Adrenal gland (tissue), 12 donors: ENCODE data around the gene TMEM151B. TPM values are rescaled to one million over a fixed set of nuclear protein-coding genes. Genes with fewer than 3 reads are reported as not detected.

Experiments used
- DNase-seq, 7 donors: peaks; one replicate each; pipeline ENCODE4 v3.0.0-alpha.2; 2019 to 2020
- H3K27ac ChIP-seq, 5 donors: fragments of 200-600 bp; sonication (generic) in 4 of 5; 1 replicate in 3 of 5; 2 replicates in 2 of 5; pipeline versions ENCODE4 v1.5.1 to v1.8.0; 2016 to 2020; ENCODE audit warnings: mild to moderate bottlenecking in 1 of 5
- H3K27me3 ChIP-seq: fragments of 200-600 bp; 2 replicates; pipeline ENCODE4 v1.8.0; 2021
- H3K36me3 ChIP-seq, 2 donors: fragments of 200-600 bp; replicated peaks in 1 of 2; 1 replicate in 1 of 2; 2 replicates in 1 of 2; pipeline versions ENCODE4 v1.5.1 to v1.8.0; 2018 to 2022
- H3K4me1 ChIP-seq, 2 donors: fragments of 200-600 bp; replicated peaks in 1 of 2; 1 replicate in 1 of 2; 2 replicates in 1 of 2; pipeline versions ENCODE4 v1.5.1 to v1.8.0; 2018 to 2021
- H3K4me3 ChIP-seq, 4 donors: fragments of 200-600 bp; sonication (generic) in 3 of 4; one replicate each; pipeline ENCODE4 v1.5.1; 2016 to 2018
- H3K9me3 ChIP-seq, 3 donors: fragments of 200-600 bp; sonication (generic) in 1 of 3; replicated peaks in 1 of 3; 1 replicate in 2 of 3; 2 replicates in 1 of 3; pipeline versions ENCODE4 v1.5.1 to v1.8.0; 2016 to 2021
- CTCF ChIP-seq, 6 experiments: fragments of 450-650 bp in 4 of 6; fragments of 200-600 bp in 2 of 6; sonication (generic) in 1 of 6; IDR thresholded peaks; 1 replicate in 5 of 6; 2 replicates in 1 of 6; pipeline versions ENCODE4 v1.5.1 to v1.8.0; 2016 to 2021; ENCODE audit warnings: antibody characterized with exemption in 6 of 6, mild to moderate bottlenecking in 2 of 6, moderate library complexity in 1 of 6
- POLR2A ChIP-seq, 2 donors: fragments of 450-650 bp; IDR thresholded peaks; one replicate each; pipeline ENCODE4 v1.6.1; 2017; ENCODE audit warnings: antibody characterized with exemption in 2 of 2, mild to moderate bottlenecking in 2 of 2, moderate library complexity in 1 of 2
- WGBS, 4 donors: extraction: QIAGEN DNeasy Blood & Tissue Kit in 2 of 4; methylation state at CpG; one replicate each; pipeline versions ENCODE4 v1.1.5 to v1.1.7; 2013 to 2017; 5-methylcytosine and 5-hydroxymethylcytosine counted together
- intact Hi-C, 2 donors: fragments of 100-400 bp; cut with DNase I; formaldehyde crosslinking; loops; one replicate each; pipeline versions ENCODE4 v1.14.1 to v1.15.0; 2022 to 2023
- polyA plus RNA-seq, 3 donors: library from polyadenylated mRNA; stranded (reverse); fragments of 200-250 nt in 2 of 3; fragments of 350-450 nt in 1 of 3; fragmentation: Illumina TruSeq in 1 of 3; extraction: RNeasy Lipid Tissue Mini Kit (QIAGEN cat#74804) in 1 of 3; gene quantifications; one replicate each; pipeline ENCODE4 v1.2.3, GENCODE V29; 2013 to 2014
- total RNA-seq, 9 donors: library from RNA; depleted of rRNA in 4 of 9; stranded (reverse); fragments of >200 nt in 4 of 9; fragments of 120-200 nt in 1 of 9; fragmentation: NEBNext Ultra II Directional in 1 of 9; extraction: Animal tissue kit (Norgen Biotek cat#: 25700) in 1 of 9; gene quantifications; one replicate each; pipeline versions ENCODE4 v1.1.0 to v1.2.4, GENCODE V29; 2013 to 2023
- donor health status: healthy with polysubstance abuse.
- donor health status: Bipolar disorder and iron deficiency.
- donor health status: DM: yes; HTN: yes; CAD: no.
- donor health status: DM: no; HTN: no; CAD: no.
- donor health status: DM: no; HTN: no; CAD: no.
- donor health status: DM: yes; HTN: yes; CAD: no.

Gene TMEM151B
- total and polyA plus RNA-seq, 12 donors, result 0.07 to 3.9 (median 0.79) TPM; not detected in 2

- TF ChIP-seq POLR2A (IDR thresholded peaks at IDR 0.05) (no peak), CTCF (IDR thresholded peaks at IDR 0.05) (no peak)
- Histone ChIP-seq H3K9me3 (no peaks in the 10 kb centered on the region), H3K27me3 (no peaks in the 10 kb centered on the region), H3K4me1 (peaks cover 27 to 44% of the 10 kb centered on the region in 2 donors), H3K27ac (peak overlapping the region in 4 of 5 donors; percentile 59 to 98 (median 76)), H3K4me3 (no peak overlapping the region), H3K36me3 (peaks cover 0 to 26% of the 10 kb centered on the region in 2 donors)
- 71 to 85% (median 75%) methylated on average over 6 of the region's 6 CpGs for WGBS, 4 donors
- no peak for DNase-seq
- intact Hi-C loops, result loop anchor here (10.0 kb wide), 2 partner anchors 130 to 140 kb away; no protein-coding TSS in a partner anchor
Observed at GRCh38 chr6:44235269-44235668, 35.0 kb upstream of the TMEM151B start.

DNA sequence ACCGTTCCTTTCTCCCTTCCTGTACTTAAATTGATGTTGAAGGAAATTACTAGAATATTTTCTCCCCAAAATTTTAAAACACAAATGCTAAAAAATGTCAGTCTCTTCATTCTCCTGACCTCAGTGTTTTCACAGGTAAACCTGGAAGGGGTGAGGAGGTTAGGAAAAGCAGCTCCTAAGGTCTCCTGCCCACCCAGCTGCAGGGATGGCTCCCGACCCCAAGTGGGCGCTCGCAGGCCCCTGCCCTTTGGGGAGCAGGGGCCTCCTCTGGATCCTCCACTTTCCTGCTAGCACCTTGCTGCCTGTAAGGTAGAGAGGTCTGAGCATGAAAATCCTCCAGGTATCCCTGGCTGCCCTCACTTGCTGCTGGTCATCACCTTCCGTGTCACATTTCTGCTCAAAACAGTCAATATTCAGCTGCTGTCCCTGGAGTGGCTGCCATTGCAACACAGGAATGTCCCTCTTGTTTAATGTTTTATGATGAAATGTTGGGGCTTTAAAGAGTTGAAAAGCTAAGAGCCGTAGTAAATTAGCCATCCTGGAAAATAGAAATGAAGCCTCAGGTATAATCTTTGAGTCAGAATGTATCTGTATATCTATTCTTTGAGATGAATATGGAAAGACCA is 34.2 kb upstream of the TMEM151B start:
- H3K4me3 ChIP-seq, result no peak overlapping the region
- no peaks in the 10 kb centered on the region for H3K27me3 ChIP-seq
- DNase-seq, result peak in 1 of 7 donors; percentile 23
- H3K9me3 ChIP-seq, result no peaks in the 10 kb centered on the region
- H3K4me1 ChIP-seq, result peaks cover 27 to 37% of the 10 kb centered on the region in 2 donors
- H3K36me3 ChIP-seq, result peaks cover 0 to 22% of the 10 kb centered on the region in 2 donors
- intact Hi-C loops, result loop anchor here (2.0 to 10.0 kb wide), 3 partner anchors 63 to 141 kb away; no protein-coding TSS in a partner anchor
- H3K27ac ChIP-seq, result peak overlapping the region in 2 of 5 donors; percentile 33 to 98
- TF ChIP-seq CTCF (IDR thresholded peaks at IDR 0.05) (no peak), POLR2A (IDR thresholded peaks at IDR 0.05) (no peak)
- 81 to 91% (median 89%) methylated on average over 3 to 6 of the region's 6 CpGs for WGBS, 4 donors

GRCh38 chr6:44237021-44237812 is 33.0 kb upstream of the TMEM151B start:
- peak overlapping the region in 3 of 4 donors; percentile 41 to 72 (median 61) for H3K4me3 ChIP-seq
- H3K27ac ChIP-seq, result peak overlapping the region; percentile 93 to 98 (median 97)
- H3K36me3 ChIP-seq, result peaks cover 0 to 11% of the 10 kb centered on the region in 2 donors
- TF ChIP-seq CTCF (IDR thresholded peaks at IDR 0.05), result peak in 1 of 6 experiments; percentile 1
- TF ChIP-seq POLR2A (IDR thresholded peaks at IDR 0.05), result peak in 1 of 2 donors; percentile 82
- intact Hi-C loops, result loop anchor here (2.0 to 10.0 kb wide), 3 partner anchors 64 to 142 kb away; no protein-coding TSS in a partner anchor
- H3K27me3 ChIP-seq, result no peaks in the 10 kb centered on the region
- no peaks in the 10 kb centered on the region for H3K9me3 ChIP-seq
- peaks cover 27 to 35% of the 10 kb centered on the region in 2 donors for H3K4me1 ChIP-seq
- DNase-seq, result peak; percentile 95 to 99 (median 99)
- 17 to 22% (median 20%) methylated on average over 19 to 22 of the region's 22 CpGs for WGBS, 4 donors
